Renal pelvis (tissue), 4 donors: Measurements from ENCODE around the gene SGMS1. TPM values are rescaled to one million over a fixed set of nuclear protein-coding genes. Genes with fewer than 3 reads are reported as not detected.
"Not testable (repeated sequence)": the region's sequence is repeated elsewhere in the genome, so short reads cannot be mapped to it uniquely, and the experiment has no call there.

Experiments
- DNase-seq: peaks from one replicate; pipeline ENCODE4 v3.0.0-alpha.2; 2013
- polyA plus RNA-seq, 3 donors: library from polyadenylated mRNA; unstranded; fragments of 120-200 nt; gene quantifications; one replicate each; pipeline ENCODE4 v1.2.1, GENCODE V29; 2013; ENCODE audit not compliant: insufficient read length in 3 of 3

Gene SGMS1
- polyA plus RNA-seq, 3 donors = 50.6 to 55.1 (median 53.0) TPM

GRCh38 chr10:50585921-50586739 is 37.6 kb downstream of the SGMS1 start:
- no peak for DNase-seq

GRCh38 chr10:50582766-50583762 is 40.7 kb downstream of the SGMS1 start:
- no peak for DNase-seq

DNA sequence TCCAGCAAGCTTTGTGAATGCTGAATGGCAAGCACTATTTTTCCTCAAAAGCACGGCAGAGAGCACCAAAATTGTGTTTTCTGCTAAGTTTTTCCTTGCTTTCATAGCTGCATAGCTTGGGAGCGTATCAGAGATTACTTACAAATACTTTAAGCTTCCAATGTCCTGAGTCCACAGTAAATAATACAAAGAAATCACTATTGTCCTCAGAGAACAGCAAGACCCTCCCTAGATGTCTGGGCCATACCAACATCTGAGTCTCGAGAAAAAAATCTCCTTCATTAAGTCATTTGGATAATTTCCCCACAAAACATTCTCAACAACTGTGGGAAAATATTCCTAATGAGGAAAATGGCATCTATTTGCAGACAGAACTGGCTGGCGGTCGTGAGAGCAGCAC is 41.7 kb downstream of the SGMS1 start:
- DNase-seq = no peak

DNA sequence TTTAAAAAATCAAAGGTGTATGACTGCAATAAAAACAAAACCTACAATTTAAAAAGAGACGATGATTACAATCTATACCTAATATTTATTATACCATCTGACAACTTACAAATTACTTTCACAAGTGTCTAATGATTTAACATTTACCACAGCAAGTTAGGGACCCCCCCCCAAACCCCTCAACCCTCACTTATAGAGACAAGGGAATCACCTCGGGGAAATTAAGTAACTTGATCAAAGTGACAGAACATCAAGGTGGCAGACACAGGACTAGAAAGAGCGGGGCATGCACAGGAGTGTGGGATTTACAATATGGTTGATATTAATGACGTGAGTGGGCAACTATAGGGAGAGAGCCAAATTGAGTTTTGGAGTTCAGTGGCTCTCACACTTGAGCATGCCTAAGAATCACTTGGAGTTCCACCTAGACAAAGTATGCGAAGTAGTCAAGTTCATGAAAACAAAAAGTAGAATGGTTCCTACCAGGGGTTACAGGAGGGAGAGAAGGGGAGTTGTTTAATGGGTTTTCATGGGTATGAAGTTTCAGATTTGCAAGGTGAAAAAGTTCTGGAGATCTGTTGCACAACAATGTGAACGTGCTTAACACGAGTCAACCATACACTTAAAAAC is 43.4 kb downstream of the SGMS1 start:
- DNase-seq = no peak

GRCh38 chr10:50579491-50580261 is 44.1 kb downstream of the SGMS1 start:
- DNase-seq = no peak

DNA sequence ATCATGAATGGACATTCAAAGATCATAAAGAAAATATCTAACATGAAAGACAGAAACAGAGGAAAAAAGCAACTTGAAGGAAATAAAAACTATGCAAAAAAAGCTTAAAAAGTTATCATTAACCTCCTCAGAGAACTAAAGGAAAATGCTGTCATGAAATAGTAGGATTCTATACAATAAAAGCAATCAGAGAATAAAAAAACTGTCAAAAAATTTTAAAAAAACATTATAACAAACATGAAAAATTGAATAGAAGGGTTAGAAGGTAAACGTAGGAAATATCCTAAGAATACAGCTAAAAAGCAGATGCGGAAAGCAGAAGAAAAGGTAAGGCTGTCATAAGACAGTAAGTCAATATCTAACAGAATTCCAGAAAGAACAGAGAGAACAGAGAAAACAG is 44.8 kb downstream of the SGMS1 start:
- DNase-seq = no peak

DNA sequence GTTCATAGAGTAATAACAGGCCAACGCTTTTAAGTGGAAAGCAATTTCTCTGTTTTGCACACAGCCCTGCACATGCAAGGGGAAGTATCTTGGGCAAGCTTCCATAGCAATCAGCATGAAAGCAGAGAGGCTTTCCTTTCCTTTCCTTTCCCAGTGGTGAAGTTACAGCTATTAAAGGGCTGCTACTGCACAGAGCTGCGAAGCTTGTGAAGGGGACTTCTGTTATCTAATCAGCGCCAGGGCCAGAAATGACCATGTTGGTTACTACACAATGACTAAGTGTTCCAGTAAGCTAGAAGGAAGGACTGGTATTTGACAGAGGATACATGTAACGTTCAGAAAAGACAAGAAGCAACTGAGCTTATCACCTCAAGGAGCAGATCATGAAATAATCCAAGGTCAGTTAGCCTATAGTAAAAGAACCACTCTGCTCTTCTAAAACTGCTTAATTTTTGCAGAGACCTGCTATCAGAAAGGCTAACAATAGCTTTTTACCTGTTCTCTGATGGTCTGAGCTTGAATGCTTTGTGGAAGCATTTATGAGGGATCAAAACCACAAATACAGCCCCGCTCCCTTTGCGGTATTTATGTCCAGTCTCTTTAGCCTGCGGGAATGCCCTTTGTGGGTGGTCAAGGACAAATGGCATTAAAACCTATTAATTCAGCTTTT is 45.9 kb downstream of the SGMS1 start:
- no peak for DNase-seq

GRCh38 chr10:50577010-50577409 is 46.7 kb downstream of the SGMS1 start:
- no peak for DNase-seq

GRCh38 chr10:50576245-50576815 is 47.4 kb downstream of the SGMS1 start:
- no peak for DNase-seq

DNA sequence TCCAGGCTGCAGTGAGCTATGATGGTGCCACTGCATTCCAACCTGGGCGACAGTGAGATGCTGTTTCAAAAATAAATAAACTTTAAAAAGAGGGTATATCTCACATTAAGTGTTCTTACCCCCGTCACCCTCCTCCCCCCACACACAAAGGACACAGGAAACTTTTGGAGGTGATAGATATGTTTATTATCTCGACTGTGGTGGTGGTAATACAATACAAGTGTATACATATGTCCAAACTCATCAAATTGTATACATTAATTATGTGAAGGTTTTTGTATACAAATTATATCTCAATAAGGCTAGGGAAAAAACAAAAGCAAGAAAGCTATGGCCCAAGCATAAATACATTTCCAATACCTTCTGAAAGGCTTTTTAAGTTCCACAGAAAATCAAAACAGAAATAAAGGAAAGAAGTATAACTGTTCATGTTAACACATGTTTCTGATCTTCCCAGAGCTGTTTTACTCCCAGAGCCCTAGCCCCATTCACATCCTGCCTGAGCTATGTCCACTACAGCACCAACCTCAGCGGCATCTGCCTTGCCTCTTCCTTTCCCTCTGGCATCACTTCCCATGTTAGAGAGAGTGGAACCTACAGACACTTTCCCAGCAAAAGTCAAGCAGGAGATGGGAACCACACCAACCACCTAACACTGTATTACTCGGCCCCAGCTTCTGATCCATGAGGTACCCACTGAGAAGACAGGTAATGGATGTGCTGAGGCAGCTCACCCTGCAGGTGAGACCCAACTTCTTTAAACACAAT is 48.1 kb downstream of the SGMS1 start:
- DNase-seq = no peak

DNA sequence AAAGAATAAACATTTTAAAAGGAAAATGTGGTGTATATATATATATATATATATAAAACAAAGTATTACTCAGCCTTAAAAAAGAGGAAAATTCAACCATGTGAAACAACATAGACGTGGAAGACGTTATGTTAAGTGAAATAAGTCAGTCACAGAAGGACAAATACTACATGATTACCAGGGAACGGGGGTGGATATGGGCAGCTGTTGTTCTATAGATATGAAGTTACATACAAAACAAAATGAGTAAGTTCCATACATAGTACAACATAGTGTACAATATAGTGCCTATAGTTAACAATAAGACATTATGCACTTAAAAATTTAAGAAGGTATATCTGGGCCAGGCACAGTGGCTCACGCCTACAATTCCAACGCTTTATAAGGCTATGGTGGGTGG is 48.8 kb downstream of the SGMS1 start:
- DNase-seq = no peak

DNA sequence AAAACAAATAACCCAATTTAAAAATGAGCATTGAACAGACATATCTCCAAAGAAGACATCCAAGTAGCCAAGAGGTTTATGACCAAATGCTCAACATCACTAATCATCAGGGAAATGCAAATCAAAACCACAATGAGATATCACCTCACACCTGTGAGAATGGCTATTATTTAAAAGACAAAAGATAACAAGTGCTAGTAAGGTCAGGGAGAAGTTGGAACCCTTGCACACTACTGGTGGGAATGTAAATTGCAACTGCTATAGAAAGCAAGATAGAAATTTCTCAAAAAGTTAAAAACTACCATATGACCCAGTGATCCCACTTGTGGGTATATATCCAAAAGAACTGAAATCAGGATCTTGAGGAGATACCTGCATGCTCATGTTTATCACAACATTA is 49.5 kb downstream of the SGMS1 start:
- DNase-seq = no peak

GRCh38 chr10:50572017-50572491 is 51.7 kb downstream of the SGMS1 start:
- DNase-seq = no peak

DNA sequence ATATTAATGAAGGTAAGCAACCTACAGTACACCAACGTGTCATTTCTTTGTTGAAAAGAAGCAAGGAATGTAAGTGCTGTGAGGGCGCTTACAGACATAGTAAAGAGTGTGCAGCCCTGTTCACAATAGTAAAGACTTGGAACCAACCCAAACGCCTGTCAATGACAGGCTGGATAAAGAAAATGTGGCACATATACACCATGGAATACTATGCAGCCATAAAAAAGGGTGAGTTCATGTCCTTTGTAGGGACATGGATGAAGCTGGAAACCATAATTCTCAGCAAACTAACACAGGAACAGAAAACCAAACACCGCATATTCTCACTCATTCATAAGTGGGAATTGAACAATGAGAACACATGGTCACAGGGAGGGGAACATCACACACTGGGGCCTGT is 55.0 kb downstream of the SGMS1 start:
- DNase-seq = not testable (repeated sequence)

DNA sequence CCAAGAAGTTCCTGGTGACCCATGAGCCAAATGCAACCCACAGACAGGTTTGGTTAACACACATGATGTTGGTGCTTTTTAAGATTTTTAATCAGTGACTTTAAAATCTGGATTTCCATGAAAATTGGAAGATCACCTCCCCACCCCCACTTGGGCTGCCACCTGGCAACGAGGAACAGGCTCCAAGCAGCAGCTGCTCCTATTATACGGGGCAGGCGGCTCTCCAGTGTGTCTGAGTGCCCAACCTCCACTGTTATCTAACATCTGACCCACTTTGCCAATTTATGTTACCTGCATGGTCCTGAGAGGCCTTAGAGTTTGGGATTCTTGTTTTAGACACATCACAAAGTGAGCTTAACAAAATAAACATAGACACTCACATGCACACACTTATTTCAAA is 56.4 kb downstream of the SGMS1 start:
- no peak for DNase-seq

- no peak for DNase-seq
Observed at GRCh38 chr10:50566150-50566549, 57.6 kb downstream of the SGMS1 start.

DNA sequence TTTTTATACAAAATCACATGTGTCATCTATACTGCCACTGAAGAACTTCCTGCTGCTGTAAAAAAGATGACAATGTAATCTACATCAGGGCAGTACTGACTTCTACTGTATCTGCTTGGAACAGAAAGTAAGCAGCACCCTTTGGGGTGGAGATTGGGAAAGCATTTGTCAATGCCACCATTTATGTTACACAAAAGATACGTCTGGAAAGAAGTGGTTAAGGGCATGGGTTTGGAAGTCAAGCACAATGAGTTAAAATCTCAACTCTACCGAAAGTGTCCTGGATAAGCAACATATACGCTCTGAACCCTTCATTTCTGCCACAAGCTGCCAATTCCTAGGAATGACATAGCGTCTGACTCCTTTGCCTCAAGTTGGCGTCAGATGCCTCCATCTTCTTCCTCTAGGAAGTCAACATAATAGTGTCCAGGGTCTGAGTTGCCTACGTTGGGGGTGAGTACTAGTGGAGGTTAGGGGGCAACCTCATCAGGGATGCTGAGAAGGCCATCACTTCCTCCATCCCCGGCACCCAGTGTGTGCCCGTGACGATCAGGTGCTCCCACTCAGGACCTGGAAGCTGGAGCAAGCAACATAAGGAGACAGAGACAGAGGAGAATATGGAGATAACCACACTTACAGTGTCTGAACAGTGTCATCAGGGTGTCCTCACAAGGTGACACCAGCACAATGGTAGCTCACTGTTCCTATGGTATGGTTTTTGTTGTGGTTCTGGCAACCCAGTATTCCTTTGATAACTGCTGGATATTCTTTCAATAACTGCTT is 58.3 kb downstream of the SGMS1 start:
- no peak for DNase-seq

GRCh38 chr10:50563906-50564305 is 59.9 kb downstream of the SGMS1 start:
- no peak for DNase-seq

GRCh38 chr10:50561816-50562215 is 61.9 kb downstream of the SGMS1 start:
- DNase-seq = no peak
